Gastrocnemius medialis (tissue), 4 donors: Measurements from ENCODE around the gene HOXD12.

ENCODE experiments used
- CTCF ChIP-seq, 5 experiments: fragments of 450-650 bp in 3 of 5; fragments of 200-600 bp in 2 of 5; sonication (generic) in 2 of 5; IDR thresholded peaks in 4 of 5; conservative IDR thresholded peaks in 1 of 5; 1 replicate in 4 of 5; 2 replicates in 1 of 5; pipeline ENCODE4 v1.5.1; 2016 to 2019; ENCODE audit warnings: antibody characterized with exemption in 5 of 5, mild to moderate bottlenecking in 3 of 5, moderate library complexity in 3 of 5
- POLR2A ChIP-seq, 2 donors: fragments of 450-650 bp; IDR thresholded peaks; one replicate each; pipeline ENCODE4 v1.6.1; 2017; ENCODE audit warnings: antibody characterized with exemption in 2 of 2, mild to moderate bottlenecking in 2 of 2, moderate library complexity in 2 of 2

- TF ChIP-seq POLR2A (IDR thresholded peaks at IDR 0.05): no peak
- no peak for TF ChIP-seq CTCF (IDR thresholded peaks at IDR 0.05 in 4 of 5, conservative IDR thresholded peaks at IDR 0.05 in 1 of 5)
Measured at GRCh38 chr2:176091329-176092258, 8.0 kb upstream of the HOXD12 start.
